ENCODE results near the gene RAD51B.
A peak's percentile ranks its signal among the peaks of the same experiment; 100 is the strongest.

The RAD51B gene

DNA sequence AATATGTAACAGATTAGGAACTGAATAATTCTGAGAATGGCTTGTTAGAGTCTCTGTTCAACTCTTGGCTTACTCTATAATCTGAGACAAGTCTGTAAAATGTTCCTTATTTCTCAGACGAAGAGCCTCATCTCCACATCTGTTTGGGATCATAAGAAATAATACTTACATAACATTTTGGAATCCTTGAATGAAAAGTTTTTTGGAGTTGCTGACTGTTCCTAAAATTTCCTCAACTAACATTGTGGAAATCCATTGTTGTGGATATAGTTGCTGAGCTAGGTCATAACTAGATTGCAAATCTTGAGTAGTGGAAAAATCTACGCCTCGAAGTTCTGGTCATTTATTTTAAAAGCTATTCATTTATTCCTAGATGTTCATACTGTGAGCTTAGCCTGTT, 570.4 kb downstream of the RAD51B start:
- H3K4me3 ChIP-seq (ENCODE audit: low read depth, low read length), result no peak overlapping the region
- DNase-seq (ENCODE audit: low read depth), result no peak
- TF ChIP-seq, protein P1, sequence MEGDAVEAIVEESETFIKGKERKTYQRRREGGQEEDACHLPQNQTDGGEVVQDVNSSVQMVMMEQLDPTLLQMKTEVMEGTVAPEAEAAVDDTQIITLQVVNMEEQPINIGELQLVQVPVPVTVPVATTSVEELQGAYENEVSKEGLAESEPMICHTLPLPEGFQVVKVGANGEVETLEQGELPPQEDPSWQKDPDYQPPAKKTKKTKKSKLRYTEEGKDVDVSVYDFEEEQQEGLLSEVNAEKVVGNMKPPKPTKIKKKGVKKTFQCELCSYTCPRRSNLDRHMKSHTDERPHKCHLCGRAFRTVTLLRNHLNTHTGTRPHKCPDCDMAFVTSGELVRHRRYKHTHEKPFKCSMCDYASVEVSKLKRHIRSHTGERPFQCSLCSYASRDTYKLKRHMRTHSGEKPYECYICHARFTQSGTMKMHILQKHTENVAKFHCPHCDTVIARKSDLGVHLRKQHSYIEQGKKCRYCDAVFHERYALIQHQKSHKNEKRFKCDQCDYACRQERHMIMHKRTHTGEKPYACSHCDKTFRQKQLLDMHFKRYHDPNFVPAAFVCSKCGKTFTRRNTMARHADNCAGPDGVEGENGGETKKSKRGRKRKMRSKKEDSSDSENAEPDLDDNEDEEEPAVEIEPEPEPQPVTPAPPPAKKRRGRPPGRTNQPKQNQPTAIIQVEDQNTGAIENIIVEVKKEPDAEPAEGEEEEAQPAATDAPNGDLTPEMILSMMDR (IDR thresholded peaks at IDR 0.05; ENCODE audit: insufficient read depth, low read depth, low read length, missing control alignments), result no peak

- TF ChIP-seq, protein P1 (IDR thresholded peaks at IDR 0.05; ENCODE audit: insufficient read depth, low read depth, low read length, missing control alignments), result no peak
- H3K4me3 ChIP-seq (ENCODE audit: low read depth, low read length), result no peak overlapping the region
- DNase-seq (ENCODE audit: low read depth), result no peak
Measured at GRCh38 chr14:68390741-68391140, 571.2 kb downstream of the RAD51B start.

DNA sequence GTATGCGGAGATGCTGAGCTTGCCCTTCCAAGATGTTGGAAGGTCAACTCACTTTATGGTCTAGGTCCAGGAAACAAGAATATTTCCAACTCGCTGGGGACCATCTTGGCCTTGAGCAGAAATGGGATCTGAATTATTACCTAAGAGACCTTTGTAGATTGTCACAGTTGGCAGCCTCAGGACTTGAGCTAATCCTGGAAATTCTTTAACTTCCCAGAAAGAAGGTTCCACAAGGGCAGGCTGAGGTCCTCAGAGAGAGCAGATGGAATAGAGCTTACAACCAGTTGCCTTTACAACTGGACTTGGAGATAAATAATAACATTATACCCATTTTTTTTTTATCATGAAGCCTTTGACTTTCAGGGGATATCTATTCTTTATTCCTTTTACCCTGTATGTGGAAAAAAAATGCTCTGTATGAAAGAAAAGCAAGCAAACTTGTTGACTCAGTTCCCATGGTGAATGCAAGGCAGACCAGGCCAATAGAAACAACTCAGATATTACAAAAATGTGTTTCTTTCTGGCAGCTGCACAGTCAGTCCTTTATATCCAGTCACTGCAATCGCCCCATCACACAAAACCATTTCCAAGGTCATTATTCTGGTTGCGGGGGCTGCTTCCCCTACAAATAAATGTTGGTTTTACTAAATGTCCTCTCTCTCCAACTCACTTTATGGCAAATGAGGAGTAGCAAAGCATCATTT, 571.9 kb downstream of the RAD51B start:
- TF ChIP-seq, protein P1 (IDR thresholded peaks at IDR 0.05; ENCODE audit: insufficient read depth, low read depth, low read length, missing control alignments), result no peak
- no peak overlapping the region for H3K4me3 ChIP-seq (ENCODE audit: low read depth, low read length)
- no peak for DNase-seq (ENCODE audit: low read depth)

DNA sequence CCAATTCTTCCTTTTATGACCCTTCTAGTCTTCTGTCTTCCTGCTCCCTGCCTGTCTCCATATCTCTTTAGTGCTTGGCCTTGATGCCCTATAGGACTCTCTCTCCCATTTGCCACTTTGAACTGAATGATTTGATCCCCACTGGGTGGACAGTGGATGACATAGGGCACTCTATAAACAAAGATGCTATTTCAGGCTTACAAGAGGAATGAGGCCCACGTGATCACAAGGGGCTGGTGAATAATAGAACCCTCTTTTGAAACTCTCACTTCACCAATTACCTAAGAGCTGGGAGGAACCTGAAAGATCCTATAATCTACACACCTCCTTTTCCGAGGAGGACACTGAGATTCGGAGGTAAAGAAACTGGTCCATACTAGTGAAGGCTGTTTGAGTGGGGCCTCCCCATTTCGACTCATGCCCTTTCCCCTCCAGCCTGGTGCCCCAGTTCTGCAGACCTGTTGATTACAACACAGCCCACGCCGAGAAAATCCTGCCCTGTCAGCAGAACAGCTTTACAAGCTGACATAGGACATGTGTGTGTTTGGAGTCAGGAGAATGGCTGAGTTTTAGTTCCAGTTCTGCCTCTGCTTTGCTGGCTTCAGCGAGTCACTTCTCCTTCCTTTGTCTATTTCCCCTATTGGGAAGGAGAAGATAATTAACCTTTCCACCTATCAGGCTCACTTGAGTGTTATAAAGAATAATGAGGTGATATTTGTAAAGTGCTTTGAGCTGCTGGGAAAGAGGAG, 573.0 kb downstream of the RAD51B start:
- DNase-seq (ENCODE audit: low read depth), result peak; percentile 9
- TF ChIP-seq, protein P1 (IDR thresholded peaks at IDR 0.05; ENCODE audit: insufficient read depth, low read depth, low read length, missing control alignments), result no peak
- H3K4me3 ChIP-seq (ENCODE audit: low read depth, low read length), result no peak overlapping the region

GRCh38 chr14:68393259-68393658, 573.7 kb downstream of the RAD51B start:
- TF ChIP-seq, protein P1 (IDR thresholded peaks at IDR 0.05; ENCODE audit: insufficient read depth, low read depth, low read length, missing control alignments), result no peak
- no peak overlapping the region for H3K4me3 ChIP-seq (ENCODE audit: low read depth, low read length)
- DNase-seq (ENCODE audit: low read depth), result no peak

DNA sequence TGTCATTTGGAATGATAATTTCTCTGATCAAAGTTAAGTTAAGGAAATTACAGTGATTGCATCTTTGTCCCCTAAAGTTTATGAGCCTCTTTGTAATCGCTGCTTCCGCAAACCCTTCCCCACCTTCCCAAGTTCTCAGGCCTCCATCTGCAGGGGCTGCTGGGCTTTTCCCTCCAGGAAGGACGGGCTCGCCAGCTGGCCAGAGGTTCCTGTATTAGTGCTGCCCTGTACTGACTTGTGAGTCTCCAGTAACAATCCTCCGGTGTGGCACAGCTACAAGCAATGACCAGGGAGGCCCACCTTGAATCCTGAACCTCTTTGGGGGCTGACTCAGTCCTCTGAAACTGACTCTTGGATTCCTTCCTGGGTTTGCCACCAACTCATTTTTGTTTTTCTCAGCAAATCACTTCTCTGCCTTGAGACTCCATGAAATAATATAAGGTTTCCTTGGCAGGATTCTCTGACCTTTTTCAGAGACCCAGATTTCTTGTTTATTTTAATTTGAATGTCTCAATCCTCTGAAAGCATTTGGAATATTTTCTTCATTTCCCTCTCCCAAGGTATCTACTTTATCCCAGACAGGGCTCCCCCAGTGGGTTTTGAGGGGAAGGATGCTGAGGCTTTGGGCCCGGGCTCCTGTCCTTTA, 574.7 kb downstream of the RAD51B start:
- TF ChIP-seq, protein P1 (IDR thresholded peaks at IDR 0.05; ENCODE audit: insufficient read depth, low read depth, low read length, missing control alignments), result no peak
- H3K4me3 ChIP-seq (ENCODE audit: low read depth, low read length), result no peak overlapping the region
- DNase-seq (ENCODE audit: low read depth), result no peak

Measured in GM12865 (cell line).